ENCODE measurements around the gene IGF1R. TPM values are rescaled to one million over a fixed set of nuclear protein-coding genes. Genes with fewer than 3 reads are reported as not detected.

The IGF1R gene
- total RNA-seq, 2 donors from 2014 or later, result 32.1 to 64.1 TPM

- Histone ChIP-seq H3K4me3 (no peak overlapping the region), H3K27ac (no peak overlapping the region), H3K9me3 (peaks cover 0 to 14% of the 10 kb centered on the region in 2 donors), H3K36me3 (peaks cover 61% of the 10 kb centered on the region), H3K4me1 (peaks cover 0 to 40% of the 10 kb centered on the region in 2 donors), H3K27me3 (no peaks in the 10 kb centered on the region)
- TF ChIP-seq, protein P1, sequence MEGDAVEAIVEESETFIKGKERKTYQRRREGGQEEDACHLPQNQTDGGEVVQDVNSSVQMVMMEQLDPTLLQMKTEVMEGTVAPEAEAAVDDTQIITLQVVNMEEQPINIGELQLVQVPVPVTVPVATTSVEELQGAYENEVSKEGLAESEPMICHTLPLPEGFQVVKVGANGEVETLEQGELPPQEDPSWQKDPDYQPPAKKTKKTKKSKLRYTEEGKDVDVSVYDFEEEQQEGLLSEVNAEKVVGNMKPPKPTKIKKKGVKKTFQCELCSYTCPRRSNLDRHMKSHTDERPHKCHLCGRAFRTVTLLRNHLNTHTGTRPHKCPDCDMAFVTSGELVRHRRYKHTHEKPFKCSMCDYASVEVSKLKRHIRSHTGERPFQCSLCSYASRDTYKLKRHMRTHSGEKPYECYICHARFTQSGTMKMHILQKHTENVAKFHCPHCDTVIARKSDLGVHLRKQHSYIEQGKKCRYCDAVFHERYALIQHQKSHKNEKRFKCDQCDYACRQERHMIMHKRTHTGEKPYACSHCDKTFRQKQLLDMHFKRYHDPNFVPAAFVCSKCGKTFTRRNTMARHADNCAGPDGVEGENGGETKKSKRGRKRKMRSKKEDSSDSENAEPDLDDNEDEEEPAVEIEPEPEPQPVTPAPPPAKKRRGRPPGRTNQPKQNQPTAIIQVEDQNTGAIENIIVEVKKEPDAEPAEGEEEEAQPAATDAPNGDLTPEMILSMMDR (IDR thresholded peaks at IDR 0.05), result no peak
- DNase-seq (ENCODE audit: low spot score), result no peak
Measured at GRCh38 chr15:98957655-98958054, 309.3 kb downstream of the IGF1R start.

GRCh38 chr15:98958076-98958475, 309.7 kb downstream of the IGF1R start:
- H3K27me3 ChIP-seq, result no peaks in the 10 kb centered on the region
- H3K36me3 ChIP-seq, result peaks cover 62% of the 10 kb centered on the region
- peaks cover 0 to 14% of the 10 kb centered on the region in 2 donors for H3K9me3 ChIP-seq
- no peak overlapping the region for H3K4me3 ChIP-seq
- TF ChIP-seq, protein P1 (IDR thresholded peaks at IDR 0.05), result no peak
- peaks cover 0 to 36% of the 10 kb centered on the region in 2 donors for H3K4me1 ChIP-seq
- DNase-seq (ENCODE audit: low spot score), result no peak
- no peak overlapping the region for H3K27ac ChIP-seq

- no peak overlapping the region for H3K4me3 ChIP-seq
- peaks cover 0 to 14% of the 10 kb centered on the region in 2 donors for H3K9me3 ChIP-seq
- DNase-seq (ENCODE audit: low spot score), result no peak
- H3K36me3 ChIP-seq, result peaks cover 62% of the 10 kb centered on the region
- H3K4me1 ChIP-seq, result peaks cover 0 to 26% of the 10 kb centered on the region in 2 donors
- H3K27me3 ChIP-seq, result no peaks in the 10 kb centered on the region
- no peak overlapping the region for H3K27ac ChIP-seq
- TF ChIP-seq, protein P1 (IDR thresholded peaks at IDR 0.05), result no peak
Measured at GRCh38 chr15:98958918-98959639, 310.7 kb downstream of the IGF1R start.

DNA sequence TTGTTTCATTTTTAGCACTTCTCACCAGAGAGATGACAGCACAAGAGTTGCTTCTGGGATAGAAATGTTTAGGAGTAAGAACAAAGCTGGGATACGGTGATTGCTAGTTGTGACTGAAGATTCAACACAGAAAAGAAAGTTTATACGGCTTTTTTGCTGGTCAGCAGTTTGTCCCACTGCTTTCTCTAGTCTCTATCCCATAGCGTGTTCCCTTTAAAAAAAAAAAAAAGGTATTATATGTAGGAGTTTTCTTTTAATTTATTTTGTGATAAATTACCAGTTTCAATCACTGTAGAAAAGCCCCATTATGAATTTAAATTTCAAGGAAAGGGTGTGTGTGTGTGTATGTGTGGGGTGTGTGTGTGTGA, 311.3 kb downstream of the IGF1R start:
- no peak overlapping the region for H3K27ac ChIP-seq

DNA sequence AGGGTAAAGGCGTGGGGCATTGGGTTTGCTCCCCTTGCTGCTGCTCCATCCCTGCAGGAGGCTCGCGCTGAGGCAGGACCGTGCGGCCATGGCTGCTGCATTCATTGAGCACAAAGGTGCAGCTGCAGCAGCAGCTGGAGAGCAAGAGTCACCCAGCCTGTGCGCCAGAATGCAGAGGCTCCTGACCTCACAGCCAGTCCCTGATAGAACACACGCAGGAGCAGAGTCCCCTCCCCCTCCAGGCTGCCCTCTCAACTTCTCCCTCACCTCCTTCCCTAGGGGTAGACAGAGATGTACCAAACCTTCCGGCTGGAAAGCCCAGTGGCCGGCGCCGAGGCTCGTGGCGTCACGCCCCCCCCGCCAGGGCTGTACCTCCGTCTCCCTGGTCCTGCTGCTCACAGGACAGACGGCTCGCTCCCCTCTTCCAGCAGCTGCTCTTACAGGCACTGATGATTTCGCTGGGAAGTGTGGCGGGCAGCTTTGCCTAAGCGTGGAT, 312.3 kb downstream of the IGF1R start:
- H3K27ac ChIP-seq, result no peak overlapping the region
- H3K4me1 ChIP-seq, result peaks cover 0 to 10% of the 10 kb centered on the region in 2 donors
- H3K9me3 ChIP-seq, result peaks cover 0 to 14% of the 10 kb centered on the region in 2 donors
- H3K36me3 ChIP-seq, result peaks cover 62% of the 10 kb centered on the region
- TF ChIP-seq, protein P1 (IDR thresholded peaks at IDR 0.05), result no peak
- DNase-seq (ENCODE audit: low spot score), result no peak
- H3K4me3 ChIP-seq, result no peak overlapping the region
- H3K27me3 ChIP-seq, result no peaks in the 10 kb centered on the region

More for the DNA sequence above, 311.3 kb downstream of the IGF1R start:
- H3K4me1 ChIP-seq, result peaks cover 0 to 20% of the 10 kb centered on the region in 2 donors
- peaks cover 62% of the 10 kb centered on the region for H3K36me3 ChIP-seq
- H3K9me3 ChIP-seq, result peaks cover 0 to 14% of the 10 kb centered on the region in 2 donors
- no peak overlapping the region for H3K4me3 ChIP-seq
- H3K27me3 ChIP-seq, result no peaks in the 10 kb centered on the region
- no peak for DNase-seq (ENCODE audit: low spot score)
- TF ChIP-seq, protein P1 (IDR thresholded peaks at IDR 0.05), result no peak

Data from right atrium auricular region (tissue), 2 donors.